Activated CD8-positive, alpha-beta memory T cell treated with anti-CD3 and anti-CD28 coated beads, Interleukin-2, amount 50 U/mL, for 24 hours (primary cell): ENCODE results near the gene XRCC1.
"Not testable (repeated sequence)": the region's sequence is repeated elsewhere in the genome, so short reads cannot be mapped to it uniquely, and the experiment has no call there.

Experiments used
- DNase-seq: peaks from one replicate; pipeline ENCODE4 v3.0.0-alpha.2; 2020; ENCODE audit errors: extremely low read depth

Gene XRCC1

DNA sequence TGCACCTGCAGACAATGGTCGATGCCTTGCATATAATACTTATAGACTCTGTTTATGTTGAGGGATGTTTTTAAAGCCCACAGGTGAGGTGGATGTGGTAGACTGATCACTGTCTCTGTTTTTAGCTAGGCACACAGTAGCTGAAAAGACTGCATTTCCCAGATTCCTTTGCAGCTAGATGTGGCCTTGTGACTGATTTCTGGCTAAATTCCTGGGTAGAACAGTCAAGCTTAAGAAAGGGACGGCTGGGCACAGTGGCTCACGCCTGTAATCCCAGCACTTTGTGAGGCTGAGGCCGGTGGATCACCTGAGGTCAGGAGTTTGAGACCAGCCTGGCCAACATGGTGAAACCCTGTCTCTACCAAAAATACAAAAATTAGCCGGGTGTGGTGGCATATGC lies 25.0 kb upstream of the XRCC1 start:
- not testable (repeated sequence) for DNase-seq

DNA sequence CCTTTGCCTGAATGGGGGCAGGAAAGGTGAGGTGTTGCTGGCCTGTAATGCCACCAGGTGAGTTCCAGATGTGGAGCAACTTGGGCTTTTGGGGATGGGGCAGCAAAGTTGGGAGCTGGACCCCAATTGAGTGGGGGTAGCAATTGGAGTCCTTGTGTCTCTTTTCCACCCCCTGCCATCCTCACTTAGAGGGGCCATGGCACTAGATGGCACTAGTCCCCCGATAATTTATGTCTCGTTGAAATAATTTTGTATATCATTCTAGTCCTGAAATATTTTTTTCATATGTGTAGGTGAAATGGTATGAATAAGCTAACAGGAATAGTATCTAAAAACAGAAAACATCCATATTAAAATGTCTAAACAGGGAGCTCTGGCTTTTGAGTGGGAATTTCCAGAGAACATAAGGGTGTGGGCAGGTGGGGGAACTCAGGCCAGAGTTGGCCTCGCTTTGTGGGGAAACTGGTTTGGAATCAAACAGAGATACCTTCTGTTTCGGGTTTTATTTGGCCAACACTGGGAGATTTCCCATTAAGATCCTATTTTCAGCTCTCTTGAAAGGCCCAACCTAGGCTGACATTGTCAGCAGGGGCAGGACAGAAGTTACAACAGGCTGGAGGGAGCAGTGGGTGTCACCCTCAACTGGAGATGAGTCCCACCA lies 24.4 kb upstream of the XRCC1 start:
- no peak for DNase-seq

DNA sequence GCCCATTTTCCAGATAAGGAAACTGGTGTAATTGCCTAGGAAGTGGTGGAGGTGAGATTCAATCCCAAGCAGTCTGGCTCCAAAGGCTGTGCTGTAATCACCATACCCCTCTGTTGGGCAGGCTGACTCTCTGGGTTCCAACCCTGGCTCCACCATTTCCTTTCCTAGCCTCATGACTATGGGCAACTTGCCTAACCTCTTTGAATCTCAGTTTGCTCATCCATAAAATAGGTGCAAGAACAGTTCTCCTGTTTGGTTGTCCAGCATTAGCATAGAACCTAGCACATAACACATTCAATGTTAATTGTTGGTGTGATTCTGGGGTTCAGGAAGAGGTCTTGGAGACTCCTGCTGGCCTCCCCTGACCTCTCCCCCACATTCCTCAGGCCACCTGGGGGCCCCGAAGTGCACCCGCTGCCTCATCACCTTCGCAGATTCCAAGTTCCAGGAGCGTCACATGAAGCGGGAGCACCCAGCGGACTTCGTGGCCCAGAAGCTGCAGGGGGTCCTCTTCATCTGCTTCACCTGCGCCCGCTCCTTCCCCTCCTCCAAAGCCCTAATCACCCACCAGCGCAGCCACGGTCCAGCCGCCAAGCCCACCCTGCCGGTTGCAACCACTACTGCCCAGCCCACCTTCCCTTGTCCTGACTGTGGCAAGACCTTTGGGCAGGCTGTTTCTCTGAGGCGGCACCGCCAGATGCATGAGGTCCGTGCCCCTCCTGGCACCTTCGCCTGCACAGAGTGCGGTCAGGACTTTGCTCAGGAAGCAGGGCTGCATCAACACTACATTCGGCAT lies 23.3 kb upstream of the XRCC1 start:
- DNase-seq = no peak

DNA sequence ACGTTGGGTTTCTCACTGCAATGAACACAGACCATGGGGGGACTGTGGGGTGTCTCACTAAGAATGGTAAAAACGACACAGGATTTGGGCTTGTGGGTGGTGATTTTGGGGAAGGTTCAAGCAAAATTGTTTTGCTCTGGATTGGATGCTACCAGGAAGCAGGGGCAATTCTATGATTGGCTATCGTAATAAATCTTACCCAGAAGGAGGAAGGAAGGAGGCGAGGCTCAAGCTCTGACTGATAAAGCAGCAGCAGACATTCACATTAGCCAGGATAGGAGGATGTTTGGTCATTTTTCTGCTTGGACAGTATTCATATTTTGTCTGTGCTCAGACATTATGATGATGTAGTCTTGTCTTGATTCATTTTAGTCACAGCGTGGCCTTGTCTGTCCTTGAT lies 22.5 kb upstream of the XRCC1 start:
- DNase-seq = no peak

DNA sequence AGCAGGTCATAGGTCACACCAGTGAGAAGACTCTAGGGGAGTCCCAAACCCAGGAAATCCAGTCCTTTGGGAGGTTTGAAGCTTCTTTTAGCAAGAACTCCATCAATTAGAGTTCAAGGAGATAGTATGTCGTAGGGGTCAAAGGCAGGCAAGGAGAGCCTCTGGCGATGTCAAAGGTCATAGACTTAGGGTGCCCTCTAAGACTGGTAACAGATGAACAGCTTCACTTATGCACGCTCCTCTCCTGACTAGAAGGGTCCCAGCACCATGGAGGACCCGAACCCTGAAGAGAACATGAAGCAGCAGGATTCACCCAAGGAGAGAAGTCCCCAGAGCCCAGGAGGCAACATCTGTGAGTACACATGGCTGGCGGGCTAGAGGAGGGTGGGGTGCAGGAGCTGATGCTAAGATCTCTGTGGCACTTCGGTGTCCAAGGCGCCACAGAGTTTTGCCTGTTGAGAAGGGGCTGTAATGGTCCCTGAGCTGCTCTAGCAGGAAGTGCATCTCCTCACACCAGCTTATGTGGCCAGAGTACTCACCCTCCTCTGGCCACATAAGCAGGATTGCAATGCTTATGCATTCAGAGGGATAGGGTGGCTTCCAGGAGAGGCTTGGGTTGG lies 21.6 kb upstream of the XRCC1 start:
- DNase-seq = no peak

DNA sequence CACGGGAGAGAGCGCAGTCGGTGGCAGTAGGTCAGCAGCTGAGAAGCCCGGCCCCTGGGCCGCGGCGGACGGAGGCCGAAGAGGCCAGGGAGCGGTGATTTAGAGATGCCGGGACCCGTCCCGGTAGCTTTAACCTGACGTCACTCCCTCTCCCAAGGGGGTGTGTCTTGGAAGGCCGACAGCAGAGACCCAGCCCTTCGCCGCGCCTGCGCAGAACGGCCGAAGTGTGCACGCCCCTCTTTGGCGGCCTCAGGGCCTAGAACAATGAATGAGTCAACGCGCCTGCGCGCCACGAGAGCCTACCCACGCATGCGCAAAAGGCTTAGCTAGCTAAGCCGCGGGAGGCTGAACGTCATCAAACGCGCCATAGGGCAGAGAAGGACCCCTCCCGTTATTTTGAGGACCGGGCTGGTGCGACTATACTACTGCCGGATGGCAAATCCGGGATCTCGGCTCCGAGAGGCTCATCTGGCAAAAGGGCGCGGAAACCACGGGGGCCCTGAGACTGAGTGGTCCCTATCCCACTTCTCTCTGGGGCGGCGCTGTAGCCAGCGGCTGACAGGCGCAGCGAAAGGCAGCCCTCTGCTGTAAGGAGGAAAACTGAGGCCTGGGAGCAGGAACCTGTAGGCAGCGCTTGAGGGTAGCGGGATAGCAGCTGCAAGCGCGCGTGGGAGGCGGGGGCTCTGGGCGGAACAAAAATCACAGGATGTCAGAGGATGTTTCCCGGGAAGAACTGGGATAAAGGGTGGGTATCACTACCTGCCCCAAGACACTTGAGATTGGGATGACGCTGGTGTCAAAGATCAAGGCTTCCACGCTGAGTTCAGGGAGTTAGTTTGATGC lies 20.9 kb upstream of the XRCC1 start, which contains the start of the genes IRGQ and ZNF576:
IRGQ (minus strand) TSS at position 136 of the 843 bp plus-strand sequence. CDS start 796 bp downstream, outside the sequence.
ZNF576 (plus strand) TSS at position 597 of the 843 bp plus-strand sequence. CDS start 514 bp downstream, outside the sequence.
- peak; percentile 100 for DNase-seq

DNA sequence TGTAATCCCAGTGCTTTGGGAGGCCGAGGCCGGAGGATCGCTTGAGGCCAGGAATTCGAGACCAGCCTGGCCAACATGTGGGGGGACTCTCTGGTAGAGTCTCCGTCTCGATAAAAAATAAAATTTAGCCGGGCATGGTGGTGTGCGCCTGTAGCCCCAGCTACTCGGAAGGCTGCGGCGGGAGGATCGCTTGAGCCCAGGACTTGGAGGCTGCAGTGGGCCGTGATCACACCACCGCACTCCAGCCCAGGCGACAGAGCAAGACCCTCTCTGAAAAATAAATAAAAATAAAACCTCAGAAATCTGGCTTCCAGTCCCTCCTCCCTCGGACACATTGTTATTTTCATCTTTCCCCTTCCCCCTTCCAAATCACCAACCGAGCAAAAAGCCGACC lies 20.3 kb upstream of the XRCC1 start:
- DNase-seq = no peak

DNA sequence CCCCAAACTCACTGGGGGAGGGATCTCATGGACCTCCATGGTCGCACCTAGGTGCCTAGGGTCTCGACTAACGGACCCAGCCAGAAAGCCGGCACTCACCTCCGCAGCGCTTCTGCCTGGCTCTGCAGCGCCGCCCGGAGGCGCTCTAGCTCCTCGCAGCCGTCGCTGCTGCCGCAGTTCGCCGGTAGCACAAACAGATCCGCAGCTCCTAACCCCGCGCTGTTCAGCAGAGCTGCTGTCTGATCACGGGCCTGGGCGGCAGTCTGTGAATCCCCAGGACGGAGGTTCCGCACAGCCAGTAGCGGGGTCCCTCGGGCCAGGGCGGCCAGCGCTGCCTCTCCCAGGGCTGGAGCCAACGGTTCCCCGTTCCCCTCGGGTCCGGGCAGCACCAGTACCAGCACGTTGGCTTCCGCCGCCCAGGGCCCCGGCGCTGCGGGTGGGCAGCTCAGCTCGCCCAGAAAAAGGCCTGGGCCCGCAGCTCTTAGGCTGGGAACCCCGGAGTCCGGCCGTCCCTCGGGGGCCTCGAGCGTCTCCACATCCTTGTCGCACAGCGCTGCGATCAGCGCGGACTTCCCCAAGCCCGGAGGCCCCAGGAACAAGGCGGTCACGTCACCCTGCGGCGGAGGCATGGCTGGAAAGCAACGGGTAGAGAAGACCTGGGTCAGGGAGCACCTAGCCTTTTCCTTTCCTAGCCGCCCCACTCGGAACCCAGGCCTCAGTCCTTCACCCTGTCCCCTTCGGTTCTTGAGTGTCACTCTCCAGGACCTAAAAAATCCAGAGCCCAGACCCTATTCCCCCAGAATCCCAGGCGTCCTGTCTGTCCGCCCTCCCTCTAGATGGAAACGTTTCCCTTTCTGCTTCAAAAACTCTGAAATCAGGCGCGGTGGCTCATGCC lies 19.6 kb upstream of the XRCC1 start:
- DNase-seq = no peak

DNA sequence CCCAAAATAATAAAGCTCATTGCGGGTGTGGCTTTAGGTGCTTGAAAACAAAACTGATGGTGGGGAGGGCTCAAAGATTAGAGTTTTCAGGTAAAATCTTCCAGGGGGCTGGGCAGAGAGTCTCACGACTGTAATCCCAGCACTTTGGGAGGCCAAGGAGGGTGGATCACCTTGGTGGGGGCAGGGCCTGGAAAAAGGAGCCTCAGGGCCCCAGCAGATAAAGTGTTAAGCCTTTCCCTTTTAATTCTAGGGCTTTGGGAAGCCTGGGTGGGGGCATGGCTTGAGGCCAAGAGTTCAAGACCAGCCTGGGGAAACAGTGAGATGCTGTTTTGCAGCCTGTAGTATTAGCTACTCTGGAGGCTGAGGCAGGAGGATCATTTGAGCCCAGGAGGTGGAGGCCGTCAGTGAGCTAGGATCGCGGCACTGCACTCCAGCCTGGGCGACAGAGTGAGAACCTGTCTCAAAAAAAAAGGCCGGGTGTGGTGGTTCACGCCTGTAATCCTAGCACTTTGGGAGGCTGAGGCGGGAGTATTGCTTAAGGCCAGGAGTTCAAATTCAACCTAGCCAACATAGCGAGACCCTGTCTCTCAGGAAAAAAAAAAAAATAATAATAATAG lies 18.9 kb upstream of the XRCC1 start:
- no peak for DNase-seq

DNA sequence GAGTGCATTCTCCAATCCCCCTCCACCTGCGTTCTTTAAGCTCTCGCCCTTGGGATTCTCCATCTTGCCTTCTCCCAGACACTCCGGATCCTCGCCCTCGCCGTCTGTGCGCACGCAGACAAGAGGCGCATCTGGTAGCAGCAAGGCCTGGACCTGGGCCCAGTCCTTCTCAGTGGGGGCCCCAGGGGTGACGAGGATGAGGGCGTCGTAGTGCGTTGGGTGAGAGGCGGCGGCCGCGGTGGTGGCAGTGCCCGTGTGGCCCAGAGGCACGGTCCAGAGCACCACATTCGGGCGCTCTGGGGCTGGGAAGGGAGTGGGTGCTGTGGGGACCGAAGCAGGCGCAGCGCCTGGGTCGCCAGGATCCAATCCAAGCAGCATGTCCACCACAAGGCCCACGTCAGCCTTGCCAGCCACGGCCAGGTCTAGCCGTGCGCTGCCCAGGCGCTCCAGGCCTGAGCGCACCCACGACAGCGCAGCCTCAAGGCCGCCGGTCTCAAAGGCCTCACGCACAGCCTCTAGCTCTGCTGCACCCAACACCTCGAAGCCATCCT lies 17.5 kb upstream of the XRCC1 start:
- DNase-seq = no peak

DNA sequence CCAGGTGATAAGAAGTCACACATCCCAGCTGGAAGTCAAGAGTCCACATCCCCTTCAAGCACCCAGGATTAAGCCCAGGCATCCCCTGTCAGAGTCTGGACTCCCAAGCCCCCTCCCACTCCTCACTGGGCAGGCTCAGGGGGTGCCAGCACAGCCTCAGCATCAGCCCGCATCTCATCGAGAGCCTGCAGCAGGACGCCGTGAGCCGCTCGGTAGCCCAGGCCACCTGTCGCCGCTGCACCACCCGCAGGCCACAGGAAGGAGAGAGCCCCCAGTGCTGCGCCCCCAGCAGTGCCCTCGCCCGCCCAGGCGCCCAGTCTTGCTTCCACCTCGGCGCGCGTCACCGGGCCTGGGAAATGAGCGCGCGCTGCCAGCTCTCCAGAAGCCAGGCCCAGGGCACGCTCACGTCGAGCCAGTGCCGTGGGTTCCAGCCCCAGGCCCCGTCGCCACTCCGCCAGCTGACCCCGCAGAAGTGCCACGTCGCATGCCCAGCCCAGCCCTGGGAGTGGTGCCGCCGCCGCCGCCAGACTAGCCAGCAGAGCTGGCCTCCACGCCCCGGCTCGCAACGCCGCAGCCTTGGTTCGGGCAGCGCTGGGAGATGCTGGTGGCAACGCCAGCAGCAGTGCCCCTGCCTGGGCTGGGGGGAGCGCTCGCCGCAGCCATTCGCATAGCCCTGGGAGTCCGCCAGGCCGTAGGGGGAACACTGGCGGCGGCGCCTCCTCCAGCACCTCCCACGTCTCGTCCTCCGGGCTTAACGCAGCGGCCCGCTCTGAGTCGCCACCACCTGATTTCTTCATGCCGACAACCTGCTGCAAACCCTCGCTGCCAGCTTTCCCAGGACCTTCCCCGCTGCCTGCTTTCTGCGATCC lies 16.8 kb upstream of the XRCC1 start:
- no peak for DNase-seq

DNA sequence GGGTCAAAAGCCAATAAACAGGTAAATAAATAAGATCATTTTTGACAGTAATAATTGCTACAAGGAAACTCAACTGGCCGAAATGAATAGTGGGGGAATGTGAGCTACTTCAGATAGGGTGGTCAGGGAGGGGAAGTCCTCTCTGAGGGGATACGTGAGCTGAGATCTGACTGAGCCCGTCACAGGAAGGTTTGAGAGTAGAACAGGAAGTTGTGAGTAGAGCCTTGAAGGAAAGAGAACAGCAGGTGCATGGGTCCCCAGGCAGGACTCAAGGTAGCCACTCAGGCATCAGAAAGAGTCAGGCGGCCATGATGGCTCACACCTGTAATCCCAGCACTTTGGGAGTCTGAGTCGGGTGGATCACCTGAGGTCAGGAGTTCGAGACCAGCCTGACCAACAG lies 14.4 kb upstream of the XRCC1 start:
- no peak for DNase-seq

DNA sequence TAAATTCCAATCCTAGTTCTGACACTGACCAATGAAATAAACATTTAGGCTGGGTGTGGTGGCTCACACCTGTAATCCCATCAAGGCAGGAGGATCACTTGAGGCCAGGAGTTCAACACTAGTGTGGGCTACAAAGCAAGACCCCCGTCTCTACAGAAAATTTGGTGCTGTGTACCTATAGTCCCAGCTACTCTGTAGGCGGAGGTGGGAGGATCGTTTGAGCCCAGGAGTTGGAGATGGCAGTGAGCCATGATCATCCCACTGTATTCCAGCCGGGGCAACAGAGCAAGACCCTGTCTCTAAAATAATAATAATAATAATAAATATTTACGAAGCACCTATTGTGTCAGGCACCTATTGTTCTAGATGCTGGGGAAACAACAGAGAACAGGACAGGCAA lies 13.9 kb upstream of the XRCC1 start:
- DNase-seq = no peak

DNA sequence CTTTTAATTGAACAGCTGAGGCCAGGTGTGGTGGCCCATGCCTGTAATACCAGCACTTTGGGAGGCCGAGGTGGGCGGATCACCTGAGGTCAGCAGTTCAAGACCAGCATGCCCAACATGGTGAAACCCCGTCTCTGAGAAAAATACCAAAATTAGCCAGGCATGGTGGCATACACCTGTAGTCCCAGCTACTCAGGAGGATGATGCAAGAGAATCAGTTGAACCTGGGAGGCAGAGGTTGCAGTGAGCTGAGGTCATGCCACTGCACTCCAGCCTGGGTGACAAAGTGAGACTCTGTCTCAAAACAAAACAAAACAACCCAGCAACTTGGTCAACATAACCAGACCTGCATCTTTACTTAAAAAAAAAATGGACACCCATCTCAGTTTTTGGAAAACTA lies 11.7 kb upstream of the XRCC1 start:
- DNase-seq = not testable (repeated sequence)

DNA sequence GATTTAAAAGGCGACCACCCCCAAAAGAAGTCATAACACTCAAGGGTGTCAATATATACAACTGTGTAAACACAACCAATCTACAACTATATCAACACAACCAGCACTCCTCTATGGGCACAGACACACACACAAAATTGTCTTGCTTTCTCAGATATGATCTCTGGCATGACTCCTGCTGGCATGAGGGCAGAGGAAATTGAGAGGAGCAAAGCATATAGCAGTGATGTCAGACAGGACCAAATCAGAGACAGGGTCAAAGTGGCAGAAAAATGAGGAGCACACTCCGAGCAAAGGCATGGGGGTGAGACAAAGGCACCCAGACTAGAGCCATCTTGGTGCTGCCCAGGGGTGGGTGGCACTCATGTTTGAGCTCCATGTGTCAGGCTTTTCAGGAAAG lies 11.0 kb upstream of the XRCC1 start:
- DNase-seq = no peak

DNA sequence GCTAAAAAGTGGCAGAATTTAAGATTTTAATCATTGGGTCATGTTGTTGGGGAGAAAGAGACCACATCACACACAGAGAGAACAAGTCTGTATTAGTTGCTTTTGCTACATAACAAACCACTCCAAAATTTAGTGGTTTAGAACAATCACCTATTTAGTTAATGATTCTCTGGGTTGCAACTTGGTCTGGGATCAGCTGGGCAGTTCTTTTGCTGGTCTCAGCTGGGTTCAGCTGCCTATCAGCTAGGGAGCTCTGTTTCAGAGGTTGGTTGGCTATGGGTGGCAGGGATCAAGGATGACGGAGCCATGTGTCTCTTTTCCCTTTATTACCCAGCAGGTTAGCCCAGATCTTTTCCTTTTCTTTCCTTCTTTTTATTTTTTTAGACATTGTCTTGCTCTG lies 9.2 kb upstream of the XRCC1 start:
- DNase-seq = no peak

DNA sequence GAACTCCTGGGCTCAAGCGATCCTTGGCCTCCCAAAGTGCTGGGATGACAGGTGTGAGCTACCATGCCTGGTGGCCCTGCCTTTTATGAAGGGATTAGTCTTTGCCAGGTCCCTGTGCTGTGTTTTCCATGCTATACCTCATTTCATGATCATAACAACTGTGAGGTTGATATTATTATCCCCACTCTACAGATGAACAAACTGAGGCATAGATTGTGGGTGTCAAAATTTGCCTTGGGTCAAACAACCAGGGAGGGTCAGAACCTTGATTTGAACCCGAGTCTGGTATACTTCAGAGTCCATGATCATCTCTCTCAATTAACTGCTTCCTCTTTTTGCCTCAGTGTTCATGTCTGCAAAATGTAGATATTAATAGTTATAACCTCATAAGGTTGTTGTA lies 7.2 kb upstream of the XRCC1 start:
- no peak for DNase-seq

DNA sequence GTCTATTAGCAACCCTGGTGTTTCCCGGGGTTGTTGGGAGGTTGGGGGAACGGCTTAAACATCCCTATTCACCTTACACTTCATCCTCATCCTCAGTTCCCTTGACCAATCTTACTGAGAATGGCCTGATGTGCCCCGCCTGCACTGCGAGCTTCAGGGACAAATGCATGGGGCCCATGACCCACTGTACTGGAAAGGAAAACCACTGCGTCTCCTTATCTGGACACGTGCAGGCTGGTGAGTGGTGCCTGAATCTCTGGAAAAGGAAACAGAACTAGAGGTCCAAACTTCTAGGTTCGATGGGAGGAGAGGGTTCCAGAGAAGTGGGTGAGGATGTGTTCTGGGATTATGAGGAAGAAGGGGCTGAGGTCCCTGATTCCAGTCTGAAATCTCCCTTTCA lies 6.1 kb upstream of the XRCC1 start:
- DNase-seq = no peak

DNA sequence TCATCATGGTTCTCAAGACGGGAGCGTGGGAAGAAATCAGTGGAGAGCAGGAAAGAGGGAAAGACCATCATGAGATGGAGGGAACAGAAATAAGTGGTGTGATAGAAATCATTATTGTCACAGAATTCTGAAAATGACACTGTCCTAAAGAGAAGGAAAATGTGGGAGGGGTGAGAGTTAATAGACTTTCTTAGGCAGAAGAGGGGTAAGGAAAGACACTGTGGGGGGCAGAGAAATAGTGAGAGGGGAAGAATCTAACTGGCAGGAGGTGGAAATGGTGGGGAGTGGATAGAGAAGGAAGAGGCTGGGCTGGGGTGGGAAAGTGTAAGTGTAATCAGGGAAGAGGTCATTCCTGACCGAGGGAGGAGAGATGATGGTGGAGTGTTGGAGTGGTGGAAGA lies 3.5 kb upstream of the XRCC1 start:
- no peak for DNase-seq
